ENCODE data around the gene FAT1.

The FAT1 gene

DNA sequence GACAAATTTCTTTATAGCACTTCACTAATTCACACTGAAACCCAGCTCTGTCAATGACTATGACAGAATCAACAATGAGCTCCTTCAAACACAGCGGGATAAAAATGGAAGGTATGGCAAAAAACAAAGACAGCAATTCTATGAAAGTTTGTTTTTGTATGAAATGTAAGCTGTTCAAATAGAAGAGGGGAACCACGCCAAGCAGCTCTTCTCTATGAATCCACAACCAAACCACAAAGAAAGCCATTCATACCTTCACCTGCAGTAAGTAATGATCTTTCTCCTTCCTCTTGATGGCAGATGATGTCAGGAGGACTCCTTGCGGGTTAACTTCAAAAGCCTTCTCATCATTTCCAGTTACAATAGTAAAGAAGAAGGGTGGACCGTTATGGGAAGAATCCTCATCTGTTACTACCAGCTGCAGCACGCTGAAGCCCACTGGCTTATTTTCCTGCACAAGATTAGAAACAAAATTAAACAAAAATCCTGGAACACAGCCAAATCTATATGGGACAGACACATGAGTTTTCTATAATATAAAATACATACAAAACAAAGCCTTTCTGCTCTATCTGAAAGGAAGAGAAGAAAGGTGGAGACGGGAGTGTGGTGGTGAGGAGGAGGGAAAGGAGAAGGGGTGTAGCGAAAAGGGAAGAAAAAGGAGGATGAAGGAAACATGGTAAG is 119.4 kb downstream of the FAT1 start:
- DNase-seq = no peak

DNA sequence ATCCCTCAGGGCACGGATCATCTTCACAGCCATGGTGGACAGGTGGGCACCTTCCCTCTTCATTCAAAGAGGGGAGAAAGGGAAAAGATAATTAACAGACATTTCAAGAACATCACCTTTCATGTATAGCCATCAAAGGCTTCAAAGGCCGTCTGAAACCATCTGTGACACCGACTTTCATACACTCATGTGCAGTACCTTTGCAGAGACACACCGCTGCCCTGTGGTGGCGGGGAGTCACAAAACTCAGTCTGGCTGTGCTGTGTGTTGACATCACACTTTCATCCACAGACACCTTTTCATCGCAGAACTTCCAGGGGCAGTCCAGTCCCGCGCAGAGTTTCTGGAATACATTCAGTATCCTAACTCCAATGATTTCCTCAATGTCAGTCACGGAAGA is 120.7 kb downstream of the FAT1 start:
- no peak for DNase-seq

DNA sequence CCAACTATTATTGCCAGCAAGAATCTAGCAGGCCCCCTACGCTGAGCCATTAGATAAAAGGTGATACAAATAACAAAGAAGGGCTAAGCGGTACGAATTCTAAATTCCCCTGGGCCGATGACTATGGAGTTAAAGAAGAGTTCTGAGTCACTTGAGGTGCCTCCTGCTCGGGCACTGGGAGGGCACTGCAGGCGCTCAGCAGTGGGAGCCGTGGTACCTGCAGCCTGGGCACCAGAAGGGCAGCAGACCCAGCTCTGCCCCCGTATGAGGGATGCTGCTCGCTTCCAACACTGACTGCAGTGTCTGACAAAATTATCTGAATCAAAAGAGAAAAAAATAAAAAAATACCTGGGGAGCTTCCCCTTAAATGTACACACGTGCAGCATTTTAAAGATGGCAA is 124.2 kb downstream of the FAT1 start:
- DNase-seq = no peak

DNA sequence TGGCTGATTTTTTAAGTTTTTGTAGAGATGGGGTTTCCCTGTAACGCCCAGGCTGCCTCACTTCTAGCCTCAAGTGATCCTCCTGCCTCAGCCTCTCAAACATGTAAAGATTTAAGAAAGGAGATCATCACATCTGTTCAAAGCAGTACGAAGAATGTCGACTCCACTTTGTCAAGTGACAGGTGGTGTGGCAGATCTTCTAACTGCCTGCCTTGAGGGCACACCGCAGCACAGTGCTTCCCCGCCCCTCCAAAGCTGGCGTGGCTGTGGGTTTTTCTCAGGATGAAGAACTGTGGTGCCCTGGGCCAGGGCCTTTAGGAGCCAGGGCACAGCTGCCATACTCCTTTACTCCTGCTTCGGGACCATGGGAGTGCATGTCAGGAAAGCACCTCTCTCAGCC is 125.0 kb downstream of the FAT1 start:
- no peak for DNase-seq

DNA sequence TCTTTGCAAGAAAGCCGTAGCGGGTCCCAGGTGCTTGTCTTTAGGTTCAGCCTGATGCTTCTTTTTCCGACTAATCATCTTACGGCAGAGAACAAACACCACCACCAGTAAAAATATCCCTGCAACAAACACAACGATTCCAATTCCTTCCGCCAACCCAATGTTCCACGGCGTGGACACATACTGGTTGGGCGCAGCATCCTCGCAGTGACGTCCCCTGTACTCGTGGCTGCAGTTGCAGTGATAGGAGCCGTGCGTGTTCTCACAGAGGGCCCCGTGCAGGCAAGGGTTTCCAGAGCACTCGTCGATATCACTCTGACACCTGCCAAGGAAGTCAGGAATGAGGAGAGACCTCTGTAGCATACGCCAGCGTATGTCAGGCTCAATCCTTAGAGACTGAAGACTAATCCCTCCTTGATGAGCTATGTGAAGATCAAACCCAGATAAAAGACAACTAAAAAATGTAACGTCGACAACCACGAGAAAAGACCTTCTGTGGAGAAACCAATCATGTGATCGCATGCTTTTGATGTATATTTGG is 126.7 kb downstream of the FAT1 start:
- no peak for DNase-seq

DNA sequence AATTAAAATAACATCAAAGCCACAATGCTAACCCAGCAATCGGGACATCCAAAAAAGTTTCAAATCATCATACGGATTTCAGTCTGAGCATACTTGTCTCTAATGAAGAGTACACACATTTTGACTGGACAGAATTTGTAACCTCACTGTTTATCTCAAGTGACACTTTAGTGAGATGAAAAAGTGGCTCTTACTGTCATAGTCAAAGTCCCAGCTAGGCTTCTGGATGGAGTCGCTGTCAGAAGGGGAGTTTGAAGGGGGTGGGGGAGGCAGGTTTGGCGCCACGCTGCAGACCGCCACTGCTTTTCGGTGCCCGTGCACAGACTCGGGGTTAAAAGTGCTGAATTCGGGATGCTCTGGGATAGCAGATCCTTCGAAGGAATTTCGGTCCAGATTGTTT is 127.3 kb downstream of the FAT1 start:
- DNase-seq = no peak

DNA sequence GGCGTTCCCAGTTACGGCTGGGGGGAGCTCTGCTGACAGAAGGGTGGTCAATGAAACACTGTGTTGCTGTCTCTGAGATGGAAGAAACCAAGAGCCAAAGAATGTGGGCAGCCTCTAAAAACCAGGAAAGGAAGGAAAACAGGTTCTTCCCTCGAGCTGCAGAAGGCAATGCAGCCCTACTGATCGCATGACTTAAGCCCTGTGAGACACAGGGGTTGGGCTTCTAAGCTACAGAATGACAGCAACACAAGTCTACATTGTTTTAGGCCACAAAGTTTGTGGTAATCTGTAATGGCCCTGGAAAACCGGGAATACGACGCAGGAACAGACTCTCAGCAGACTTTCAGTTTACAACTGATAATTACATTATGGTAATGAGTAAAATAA is 130.1 kb downstream of the FAT1 start:
- DNase-seq = no peak

DNA sequence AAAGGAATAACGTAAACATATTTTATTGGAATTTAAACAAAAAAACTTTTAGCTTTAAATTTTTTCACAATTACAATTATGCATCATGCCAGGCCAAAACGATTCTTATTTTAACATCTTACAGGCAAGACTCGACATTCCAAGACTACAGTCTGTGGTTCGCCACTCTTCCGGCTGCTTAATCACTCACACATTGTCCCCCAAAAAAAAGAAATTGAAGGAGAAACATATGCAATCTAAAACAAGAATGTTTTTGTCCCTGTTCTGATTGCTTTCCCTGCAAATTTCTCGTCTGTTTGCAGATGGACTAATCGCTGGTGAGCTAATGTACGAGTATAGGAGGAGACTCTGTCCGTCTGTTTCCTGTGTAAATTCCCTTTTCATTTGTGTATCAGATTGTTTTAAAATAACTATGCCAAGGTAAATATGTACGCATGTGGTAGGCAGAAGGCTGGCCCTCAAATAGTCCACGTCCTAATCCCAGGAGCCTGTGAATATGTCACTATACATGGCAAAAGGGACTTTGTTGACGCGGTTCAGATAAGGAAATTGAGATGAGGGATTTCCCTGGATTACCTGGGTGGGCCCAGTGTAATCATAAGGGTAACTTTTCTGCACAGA is 130.6 kb downstream of the FAT1 start:
- DNase-seq = no peak

DNA sequence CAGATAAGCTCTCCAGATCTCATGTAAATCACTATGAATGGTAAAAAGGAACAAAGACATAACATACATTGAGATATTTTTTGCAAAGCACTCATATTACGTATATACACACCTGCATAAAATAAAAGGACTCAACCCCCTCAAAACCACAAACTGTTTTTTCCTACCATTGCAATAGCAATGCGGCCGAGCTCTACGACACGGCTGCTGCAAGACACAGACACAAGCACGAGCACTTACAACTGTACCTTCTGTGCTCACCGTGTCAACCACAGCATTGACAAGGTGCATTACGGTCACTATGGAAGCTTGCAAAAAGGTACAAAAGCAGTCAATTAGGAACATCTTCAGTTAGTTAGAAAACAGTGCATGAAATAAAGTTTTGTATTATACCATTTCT is 131.2 kb downstream of the FAT1 start:
- no peak for DNase-seq

DNA sequence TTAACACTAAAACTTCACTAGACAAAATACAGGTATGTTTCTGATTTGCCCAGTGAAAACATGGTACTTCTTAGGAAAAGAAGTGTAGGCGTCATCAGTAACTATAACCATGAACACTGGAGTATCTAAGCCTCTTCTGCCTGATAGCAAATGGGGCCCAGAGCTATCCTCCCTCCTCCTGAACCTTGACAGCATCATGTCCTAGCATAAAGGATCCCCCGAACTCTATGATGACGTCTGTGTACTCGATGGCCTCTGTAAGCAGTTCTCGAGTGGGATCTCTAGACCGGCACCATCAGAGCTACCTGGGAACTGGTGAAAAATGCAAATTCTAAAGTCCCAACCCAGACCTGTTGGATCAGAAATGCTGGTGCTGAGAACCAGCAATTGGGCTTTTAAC is 132.0 kb downstream of the FAT1 start:
- DNase-seq = no peak

DNA sequence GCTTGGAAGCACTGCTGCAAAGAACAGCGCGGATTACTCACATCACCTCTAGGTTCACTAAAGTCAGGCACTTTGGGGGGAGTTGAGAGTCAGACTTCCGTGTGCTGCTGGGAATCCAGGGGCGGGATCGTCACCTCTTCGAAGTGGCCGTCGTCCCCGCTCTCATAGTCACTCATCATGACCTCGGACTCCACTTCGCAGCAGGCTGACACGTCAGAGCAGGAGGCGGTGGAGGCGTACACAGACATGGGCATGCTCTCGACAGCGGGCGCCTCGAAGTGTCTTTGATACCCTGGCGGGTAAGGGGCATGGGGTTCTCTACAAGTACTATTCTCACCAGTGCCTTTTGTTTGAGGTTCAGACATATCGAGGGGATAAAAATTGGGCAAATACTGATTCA is 135.2 kb downstream of the FAT1 start:
- DNase-seq = no peak

DNA sequence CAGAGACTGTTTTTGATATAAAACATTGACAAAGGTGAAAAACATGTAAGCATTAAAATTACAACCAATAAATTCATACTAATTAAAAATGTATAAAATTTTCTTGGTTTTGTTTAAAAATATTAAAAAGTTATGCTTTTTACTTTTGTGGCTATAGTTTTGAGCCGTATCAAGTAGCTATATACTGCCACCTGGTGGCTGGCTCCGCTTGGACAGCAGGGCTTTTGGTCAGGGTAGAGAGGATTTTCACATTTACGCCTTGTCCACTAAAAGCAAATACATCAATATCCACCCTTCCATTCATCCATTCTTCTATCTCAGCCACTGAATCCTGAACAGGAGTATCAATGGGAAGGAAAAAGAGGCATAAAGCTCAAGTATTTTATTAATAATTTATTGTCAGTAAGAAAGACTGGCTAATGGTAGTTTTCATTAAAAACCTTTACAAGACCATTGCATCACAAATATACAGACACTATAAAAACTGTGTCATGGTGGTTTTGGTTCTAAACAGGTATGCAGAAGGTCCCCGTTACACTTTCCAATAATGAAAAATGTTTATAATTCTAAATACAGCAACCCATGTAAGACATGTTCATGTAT is 136.1 kb downstream of the FAT1 start:
- DNase-seq = peak; percentile 69 to 74

DNA sequence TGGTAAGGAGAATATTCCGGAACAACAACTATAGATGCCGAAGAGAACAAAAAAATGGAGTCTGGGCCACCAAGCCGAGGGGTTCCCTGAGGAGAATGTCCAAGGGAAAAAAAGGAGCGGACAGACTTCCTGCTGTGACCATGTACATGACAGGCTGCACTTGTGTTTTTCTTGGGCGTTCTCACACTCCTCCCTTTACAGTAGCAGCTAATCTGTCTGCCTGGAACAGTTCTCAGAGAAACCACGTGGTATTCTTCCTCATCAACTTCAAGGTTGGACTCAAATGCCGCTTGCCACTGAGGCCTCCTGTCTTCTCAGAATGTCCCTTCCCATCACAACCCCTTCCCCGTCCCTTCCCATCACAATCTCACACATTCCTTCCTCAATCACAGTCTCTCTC is 137.5 kb downstream of the FAT1 start:
- no peak for DNase-seq

DNA sequence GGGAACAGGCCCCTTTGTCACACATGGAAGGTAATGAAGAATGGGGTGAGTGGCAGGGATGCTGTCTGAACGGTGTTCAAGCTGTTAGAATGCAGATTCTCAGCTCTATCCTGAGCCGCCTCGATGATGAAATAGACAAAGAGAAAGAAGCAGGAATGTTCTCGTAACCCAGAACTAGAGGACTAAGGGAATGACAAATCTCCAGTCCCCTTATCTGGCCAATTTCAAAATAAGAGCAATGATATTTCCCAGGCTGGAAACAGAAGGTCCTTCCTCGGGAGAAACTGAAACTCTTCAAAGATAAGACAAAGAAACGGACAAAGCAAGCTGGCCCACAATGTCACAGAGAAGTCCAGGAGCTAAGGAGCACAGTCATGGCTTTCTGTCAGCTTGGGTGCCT is 138.7 kb downstream of the FAT1 start:
- DNase-seq = no peak

DNA sequence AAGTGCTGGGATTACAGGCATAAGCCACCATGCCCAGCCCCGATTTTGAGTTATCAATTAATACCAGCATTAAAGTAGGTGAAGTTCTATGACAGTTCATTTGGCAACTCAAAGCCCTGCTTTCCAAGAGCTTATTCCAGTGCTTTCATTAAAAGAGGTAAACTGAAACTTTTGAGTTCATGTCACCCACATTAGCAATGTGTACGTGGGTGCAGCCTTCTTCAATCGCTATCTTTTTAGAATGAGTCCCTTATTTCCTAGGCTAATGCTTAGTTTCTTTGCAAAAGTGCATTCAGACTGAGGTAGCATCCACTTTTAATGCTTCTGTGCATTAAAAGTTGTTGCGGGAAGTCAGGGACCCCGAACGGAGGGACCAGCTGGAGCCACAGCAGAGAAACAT is 142.2 kb downstream of the FAT1 start:
- DNase-seq = no peak

DNA sequence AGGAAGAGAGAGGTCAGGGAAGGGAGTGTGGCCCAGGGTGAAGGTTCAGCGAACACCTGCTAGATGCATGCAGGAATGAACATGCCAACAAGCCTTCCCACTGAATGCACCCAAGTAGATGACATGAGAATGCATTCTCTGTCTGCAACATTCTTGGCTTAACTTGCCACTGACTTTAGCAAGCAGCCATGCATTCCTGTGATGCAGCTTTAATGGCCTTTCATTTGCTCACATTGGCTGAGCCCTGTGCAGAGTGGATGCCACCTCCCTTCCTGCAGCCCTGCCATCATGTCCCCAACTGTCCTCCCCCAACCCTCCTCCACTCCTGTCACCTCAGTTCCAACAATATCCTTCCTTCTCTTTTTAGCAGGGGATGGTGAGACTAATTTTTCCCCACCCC is 143.0 kb downstream of the FAT1 start:
- DNase-seq = no peak

DNA sequence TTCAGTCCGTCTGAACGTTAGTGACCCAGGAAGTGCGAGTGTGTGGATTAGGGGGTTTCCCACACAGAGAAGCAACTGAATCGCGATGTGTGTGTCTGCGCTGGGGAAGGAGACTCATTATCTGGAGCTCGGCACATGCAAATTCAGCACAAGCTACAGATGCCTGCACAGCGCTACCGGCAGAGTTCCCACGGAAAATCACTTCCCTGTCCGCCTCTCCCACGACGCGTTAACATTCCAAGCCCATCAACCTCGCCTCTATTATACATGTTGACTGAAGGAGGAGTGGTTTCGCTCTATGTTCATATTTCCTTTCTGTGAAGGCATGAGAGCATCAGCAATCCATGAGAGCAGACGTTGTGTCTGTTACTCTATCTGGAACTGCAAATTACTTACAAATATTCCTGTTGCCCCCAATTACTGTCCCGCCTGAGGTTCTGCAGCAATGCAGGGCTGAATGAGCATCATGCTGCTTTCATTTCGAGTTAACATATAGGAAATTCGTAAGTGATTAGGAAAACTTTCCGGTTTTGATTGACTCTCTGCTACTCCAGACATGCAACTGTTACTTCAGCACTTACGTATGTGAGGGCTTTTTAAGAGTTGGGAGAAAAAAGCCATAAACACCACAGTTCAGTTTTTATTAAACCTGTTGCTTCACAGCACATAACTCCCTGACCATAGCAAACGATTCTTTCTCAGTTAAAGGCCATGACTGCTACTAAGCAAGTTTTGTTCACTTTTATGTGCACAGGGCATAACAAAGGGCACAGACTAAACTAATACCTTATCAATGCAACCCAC is 153.3 kb downstream of the FAT1 start:
- no peak for DNase-seq

DNA sequence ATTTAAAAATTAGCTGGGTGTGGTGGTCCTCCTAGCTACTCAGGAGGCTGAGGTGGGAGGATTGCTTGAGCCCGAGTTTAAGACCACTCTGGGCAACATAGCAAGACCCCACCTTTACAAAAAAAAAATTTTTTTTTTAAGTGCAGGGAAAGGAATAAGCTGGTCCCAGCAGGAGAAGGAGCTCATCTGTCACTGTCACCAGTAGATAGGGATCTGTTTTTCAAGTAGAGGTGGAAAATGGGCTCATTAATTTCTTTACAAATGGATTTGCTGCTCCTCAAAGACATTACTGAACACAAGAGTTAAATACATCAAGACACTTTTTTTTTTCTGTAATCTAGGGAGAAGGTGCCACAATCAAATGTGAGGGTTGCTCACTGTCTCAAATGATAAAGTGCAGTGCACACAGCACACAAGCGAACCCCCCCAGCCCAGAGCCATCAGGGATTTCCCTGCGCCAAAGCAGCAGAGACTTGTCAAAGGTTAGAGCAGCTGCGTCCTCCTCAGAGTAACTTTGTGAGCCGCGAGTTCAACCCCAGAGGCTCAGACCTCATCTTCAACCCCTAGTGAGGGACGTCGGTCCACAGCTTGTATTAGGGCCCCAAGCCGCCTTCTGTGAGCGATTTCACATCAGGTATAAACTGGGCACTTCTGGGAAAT is 154.0 kb downstream of the FAT1 start:
- no peak for DNase-seq

DNA sequence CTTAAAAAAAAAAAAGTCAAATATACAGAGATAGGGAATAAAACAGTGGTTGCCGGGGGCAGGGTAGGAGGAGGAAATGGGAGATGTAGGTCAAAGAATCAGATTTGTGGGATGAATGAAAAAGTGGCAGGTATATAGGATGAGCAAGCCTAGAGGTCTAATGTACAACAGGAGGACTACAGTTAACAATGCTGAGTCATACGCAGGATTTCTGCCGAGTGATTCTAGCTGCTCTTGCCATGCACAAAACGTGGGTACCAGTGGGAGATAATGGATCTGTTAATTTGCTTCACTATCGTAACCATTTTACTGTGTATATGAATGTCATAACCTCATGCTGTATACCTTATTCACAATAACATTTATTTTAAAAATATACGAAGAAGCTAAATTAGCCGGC is 157.6 kb downstream of the FAT1 start:
- DNase-seq = no peak

DNA sequence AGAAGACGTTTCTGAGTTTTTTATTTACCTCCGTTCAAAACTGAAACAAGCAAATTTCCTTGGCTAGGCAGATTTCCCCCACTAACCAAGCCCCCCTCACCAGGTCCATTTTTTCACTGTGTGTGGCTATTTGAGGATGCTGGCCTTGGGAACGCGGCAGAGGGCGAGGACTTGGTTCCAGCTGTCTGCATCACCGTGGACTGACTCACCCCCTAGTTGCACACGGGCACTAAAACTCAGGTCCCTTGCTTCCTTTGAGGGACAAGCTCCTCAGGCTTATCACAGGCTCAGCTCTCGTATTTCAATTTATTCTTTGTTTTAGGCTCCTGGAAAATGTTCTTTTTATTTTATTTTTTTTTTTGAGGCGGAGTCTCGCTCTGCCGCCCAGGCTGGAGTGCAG is 159.9 kb downstream of the FAT1 start:
- no peak for DNase-seq

DNA sequence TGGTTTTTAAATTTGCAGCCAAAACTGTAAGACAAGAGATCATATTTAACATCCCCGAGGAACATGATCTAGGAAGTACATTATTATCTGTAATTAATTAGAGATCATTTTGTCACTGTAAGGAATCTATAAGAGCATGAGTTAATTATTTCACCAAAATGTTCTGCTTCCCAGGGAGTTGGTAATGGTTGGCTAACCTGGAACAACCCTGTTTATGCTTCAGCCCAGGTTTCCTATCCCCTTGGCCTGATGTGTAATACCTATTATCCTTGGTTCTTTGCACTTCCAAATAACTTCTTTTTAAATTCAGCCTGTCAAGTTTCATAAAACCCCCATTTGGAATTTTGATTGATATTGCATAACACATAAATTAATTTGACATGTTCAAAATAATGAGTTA is 161.9 kb downstream of the FAT1 start:
- DNase-seq = no peak

DNA sequence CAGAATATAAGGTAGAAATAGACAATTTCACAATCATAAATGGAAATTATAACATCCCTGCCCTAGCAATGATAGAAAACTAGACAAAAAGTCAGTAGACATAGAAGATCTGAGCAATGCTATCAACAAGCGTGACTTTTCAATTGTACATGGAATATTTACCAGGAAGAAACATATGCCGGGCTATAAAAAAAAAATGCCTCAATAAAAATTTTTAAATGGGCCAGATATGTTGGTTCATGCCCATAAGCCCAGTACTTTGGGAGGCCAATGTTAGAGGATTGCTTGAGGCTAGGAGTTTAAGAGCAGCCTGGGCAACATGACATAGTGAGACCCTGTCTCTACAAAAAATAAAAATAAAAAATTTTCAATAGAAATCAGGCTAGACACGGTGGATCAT is 163.0 kb downstream of the FAT1 start:
- no peak for DNase-seq

DNA sequence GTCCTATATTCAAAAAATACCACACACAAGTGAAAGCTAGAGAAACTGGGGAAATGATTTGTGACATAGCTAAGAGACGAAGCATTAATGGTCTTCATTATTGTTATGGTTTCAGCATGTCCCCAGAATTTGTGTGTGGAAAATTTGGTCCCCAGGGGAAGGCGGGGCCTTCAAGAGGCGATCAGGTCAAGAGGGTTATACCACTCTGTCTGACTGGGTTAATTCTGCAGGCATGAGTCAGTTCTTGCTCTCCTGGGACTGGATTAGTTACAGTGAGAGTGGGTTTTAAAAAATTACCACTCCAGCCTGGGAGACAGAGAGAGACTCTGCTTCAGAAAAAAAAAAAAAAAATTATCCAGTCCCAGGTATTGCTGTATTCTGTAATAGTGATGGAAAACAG is 166.2 kb downstream of the FAT1 start:
- DNase-seq = no peak
